NOMO-1 treated with DMSO at 0.1 percent for 48 hours (cell line): ENCODE measurements around the gene ZNF664.

Source experiments
- DNase-seq: peaks from one replicate; lab custom pipeline; 2025; ENCODE audit not compliant: unreplicated experiment; lab: John Stamatoyannopoulos, UW

ZNF664 gene

GRCh38 chr12:124027753-124028554 is 54.9 kb downstream of the ZNF664 start:
- DNase-seq, result no peak

- DNase-seq, result no peak
These were observed 55.5 kb downstream of the ZNF664 start for GRCh38 chr12:124028555-124028925.

DNA sequence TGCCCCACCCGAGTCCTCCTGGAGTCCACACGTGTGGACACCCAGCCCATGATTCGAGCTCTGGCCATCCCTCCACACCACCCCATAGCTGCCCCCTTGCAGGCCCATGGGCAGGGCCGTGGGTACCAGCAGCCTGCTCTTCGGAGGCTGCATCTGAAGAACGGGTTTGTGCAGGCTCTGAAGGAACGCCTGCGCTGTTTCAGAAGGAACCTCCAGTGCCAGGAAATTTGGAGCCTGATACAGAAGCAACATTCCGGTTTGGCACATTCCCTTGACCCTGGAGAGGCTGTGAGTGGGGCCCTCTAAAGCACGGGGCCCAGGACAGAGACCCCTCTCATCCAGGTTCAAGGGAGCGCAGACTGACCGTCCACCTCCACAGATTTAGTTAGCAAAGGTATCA is 57.0 kb downstream of the ZNF664 start:
- DNase-seq, result no peak

- no peak for DNase-seq
These were observed 57.5 kb downstream of the ZNF664 start for GRCh38 chr12:124030510-124030909.

DNA sequence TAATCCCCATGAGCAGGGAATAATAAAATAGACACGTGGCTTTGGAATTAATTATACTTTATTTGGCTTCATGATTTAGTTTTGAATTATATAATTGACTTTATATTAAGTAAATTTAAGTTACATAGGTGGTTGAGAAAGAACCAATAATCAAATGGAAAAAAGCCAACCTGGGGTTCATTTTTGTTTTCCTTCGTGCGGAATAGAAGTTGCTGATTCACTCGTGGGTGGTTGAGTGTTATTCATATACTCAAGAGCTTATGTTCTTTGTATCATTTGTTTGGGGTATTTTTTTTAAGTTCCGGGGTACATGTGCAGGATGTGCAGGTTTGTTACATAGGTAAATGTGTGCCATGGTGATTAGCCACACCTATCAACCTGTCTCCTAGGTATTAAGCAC is 58.0 kb downstream of the ZNF664 start:
- no peak for DNase-seq

DNA sequence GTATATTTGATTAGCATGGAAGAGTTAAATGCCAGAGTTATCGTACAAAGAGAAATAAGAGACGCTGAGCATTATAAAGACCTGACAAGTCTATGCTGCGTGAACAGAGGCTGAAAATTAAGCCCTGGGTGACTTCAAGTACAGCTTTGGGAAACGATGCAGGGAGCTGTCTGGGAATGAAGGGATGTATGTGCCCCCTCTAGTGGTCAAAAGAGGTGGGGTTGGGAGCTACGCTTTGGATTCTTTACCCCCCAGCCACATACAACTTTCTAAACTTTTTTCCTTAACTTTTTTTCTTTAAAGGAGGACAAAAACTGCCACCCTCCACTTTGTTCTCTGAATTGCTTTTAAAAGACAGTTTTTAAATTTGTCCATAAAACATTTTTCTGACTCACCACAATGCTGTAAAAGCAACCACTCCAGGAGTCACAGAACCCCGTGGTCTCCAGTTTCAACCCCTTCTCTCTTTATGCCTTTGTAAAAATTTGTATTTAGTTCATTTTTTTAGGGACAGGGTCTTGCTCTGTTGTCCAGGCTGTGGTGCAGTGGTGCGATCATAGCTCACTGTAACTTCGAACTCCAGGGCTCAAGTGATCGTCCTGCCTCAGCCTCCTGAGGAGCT is 59.4 kb downstream of the ZNF664 start:
- peak; percentile 11 for DNase-seq

DNA sequence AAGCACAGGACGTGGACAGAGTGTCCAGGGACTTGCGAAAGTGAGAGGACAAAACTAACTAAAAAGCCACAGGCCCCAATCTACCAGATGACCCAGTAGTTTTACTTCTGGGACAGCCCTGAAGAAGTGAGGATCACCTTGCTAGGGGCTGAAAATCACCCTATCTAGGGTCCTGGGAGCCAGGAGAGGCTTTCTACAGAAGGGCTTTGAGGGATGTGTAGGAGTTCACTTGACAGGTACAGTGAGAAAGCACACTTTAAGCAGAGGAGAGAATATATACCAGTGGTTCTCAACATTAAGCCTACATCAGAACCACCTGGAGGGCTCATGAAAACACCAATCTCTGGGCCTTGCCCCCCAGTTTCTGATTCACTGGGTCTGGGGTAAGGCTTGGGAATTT is 60.8 kb downstream of the ZNF664 start:
- no peak for DNase-seq

- DNase-seq, result no peak
These were observed 61.3 kb downstream of the ZNF664 start for GRCh38 chr12:124034297-124034696.

GRCh38 chr12:124035163-124035562 is 62.1 kb downstream of the ZNF664 start:
- no peak for DNase-seq

DNA sequence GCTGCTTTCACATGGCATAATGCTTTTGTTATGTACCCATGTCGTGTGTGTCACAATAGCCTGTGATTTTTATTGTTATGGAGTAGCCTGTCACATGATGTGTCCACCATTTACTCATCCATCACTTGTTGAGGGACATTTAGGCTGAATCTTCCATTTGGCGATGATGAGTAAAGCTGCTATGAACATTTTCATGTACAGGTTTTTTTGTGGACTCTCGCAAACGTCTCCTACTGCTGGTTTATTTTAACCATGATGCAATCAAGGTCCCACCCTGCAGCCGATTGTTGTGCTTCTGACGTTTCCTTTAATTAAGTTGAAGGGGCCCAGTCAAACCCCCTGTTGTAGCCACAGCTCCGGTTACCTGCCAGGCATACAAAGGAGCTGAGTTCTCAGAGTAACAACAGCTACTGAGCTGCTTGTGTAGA is 63.2 kb downstream of the ZNF664 start:
- DNase-seq, result no peak

DNA sequence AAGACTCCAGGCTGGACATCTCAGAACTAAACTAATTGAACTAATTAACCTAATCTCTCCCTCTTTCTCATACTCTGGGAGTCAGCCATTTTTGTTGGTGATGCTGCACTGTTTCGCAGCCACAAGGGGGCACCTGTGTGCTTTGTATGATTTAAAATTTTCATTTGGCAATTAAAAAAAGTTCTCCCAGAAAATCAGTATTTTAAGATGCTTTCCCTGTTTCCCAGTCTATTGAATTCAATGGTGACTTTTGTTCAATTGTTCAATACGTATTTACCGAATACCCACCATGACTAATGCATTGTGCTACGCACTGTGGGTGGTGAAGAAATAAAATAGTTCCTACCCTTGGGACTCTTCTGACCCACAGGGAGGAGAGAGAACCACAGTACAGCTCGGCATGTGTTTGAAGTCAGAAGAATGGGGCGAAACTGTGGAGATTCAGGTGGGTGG is 63.7 kb downstream of the ZNF664 start:
- DNase-seq, result peak; percentile 21

DNA sequence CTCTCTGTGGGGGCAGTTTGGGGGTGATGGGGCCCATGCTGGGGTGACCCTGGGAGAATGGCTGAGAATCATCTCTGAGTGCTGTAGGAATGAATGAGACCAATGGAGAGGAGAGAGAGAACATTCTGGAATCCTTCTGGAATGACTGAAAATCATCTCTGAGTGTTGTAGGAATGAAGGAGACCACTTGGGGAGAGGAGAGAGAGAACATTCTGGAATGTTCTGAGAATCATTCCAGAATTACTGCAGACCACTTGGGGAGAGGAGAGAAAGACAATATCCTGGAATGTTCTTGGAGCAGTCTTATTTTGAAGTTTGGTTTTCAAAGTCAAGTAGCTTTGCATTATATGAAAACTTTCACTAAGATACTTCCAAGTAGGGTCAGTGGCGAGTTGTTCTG is 64.3 kb downstream of the ZNF664 start:
- no peak for DNase-seq

GRCh38 chr12:124039276-124039675 is 66.3 kb downstream of the ZNF664 start:
- DNase-seq, result no peak

- DNase-seq, result peak; percentile 66
These were observed 67.3 kb downstream of the ZNF664 start for GRCh38 chr12:124040291-124040690.

GRCh38 chr12:124040737-124041136 is 67.7 kb downstream of the ZNF664 start:
- no peak for DNase-seq

DNA sequence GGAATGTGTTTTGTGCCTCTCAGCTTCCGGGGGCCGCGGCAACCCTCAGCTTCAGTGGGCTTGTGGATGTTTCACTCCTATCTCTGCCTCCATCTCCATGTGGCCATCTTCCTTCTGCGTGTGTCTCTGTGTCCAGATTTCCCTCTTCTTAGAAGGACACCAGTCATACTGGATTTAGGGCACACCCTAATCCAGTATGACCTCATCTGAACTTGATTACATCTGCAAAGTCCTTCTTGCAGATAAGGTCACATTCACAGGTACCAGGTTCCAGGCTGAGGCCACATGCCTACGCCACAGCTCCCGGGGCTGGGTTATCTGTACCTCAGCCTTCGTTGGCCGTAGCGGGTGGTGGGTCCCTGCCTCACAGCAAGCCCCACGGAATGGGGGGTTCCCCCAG is 68.9 kb downstream of the ZNF664 start:
- DNase-seq, result no peak

GRCh38 chr12:124044021-124044420 is 71.0 kb downstream of the ZNF664 start:
- no peak for DNase-seq

- DNase-seq, result peak; percentile 79
These were observed 71.8 kb downstream of the ZNF664 start for GRCh38 chr12:124044809-124045321.

- DNase-seq, result no peak
These were observed 72.8 kb downstream of the ZNF664 start for GRCh38 chr12:124045671-124046455.

- no peak for DNase-seq
These were observed 73.4 kb downstream of the ZNF664 start for GRCh38 chr12:124046456-124046740.

GRCh38 chr12:124047045-124047566 is 74.1 kb downstream of the ZNF664 start:
- DNase-seq, result no peak
